Measurements from ENCODE around the gene SPATA7. TPM values are rescaled to one million over a fixed set of nuclear protein-coding genes. Genes with fewer than 3 reads are reported as not detected.

Gene SPATA7
- total and polyA plus RNA-seq, 9 of the 15 experiments (the other 6 are each of a cell fraction or from before 2014, with no cell fraction given): 0.80 to 3.3 (median 2.5) TPM

DNA sequence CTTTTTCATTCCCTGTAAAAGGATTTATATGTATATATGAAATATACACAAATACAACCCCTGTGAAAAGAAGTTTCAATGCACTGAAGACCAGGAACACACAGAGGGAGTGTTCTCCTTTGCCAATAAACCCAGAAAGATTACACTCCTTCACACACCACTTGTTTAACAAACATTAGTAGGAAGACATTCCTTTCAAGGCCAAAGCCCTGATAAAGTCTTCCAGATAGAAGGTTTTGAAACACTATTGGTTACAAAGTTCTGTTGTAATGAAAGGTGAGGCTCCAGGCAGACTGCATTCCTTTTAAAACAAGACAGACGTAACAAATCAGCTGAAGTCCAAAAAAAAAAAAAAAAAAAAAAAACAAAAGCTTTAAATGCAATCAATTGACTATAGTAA, 88.3 kb downstream of the SPATA7 start:
- Histone ChIP-seq H3K36me3 (ENCODE audit: control insufficient read depth, insufficient read depth, low read length) (no peaks in the 10 kb centered on the region), H3K4me1 (replicated peaks in 1 of 2; ENCODE audit: control insufficient read depth in 2 of 2, insufficient read depth in 2 of 2, low read length in 2 of 2) (no peaks in the 10 kb centered on the region), H3K9me3 (replicated peaks; ENCODE audit: control insufficient read depth, insufficient read depth, low read depth, low read length) (no peaks in the 10 kb centered on the region), H3K79me2 (ENCODE audit: control insufficient read depth, insufficient read depth, low read length) (no peaks in the 10 kb centered on the region), H3K27ac (ENCODE audit: extremely low read depth, low read depth, low read length) (no peak overlapping the region), H3K9ac (ENCODE audit: insufficient read depth in 1 of 2, low read depth in 2 of 2, low read length in 2 of 2) (no peak overlapping the region), H3K4me2 (ENCODE audit: insufficient read depth, low read length) (no peak overlapping the region), H3K9me1 (ENCODE audit: control insufficient read depth, insufficient read depth, low read length) (no peaks in the 10 kb centered on the region), H4K20me1 (replicated peaks; ENCODE audit: control insufficient read depth, insufficient read depth, low read length) (no peaks in the 10 kb centered on the region), H3K4me3 (no peak overlapping the region), H2AFZ (ENCODE audit: low read depth, low read length) (no peak overlapping the region), H3K27me3 (ENCODE audit: control insufficient read depth in 2 of 2, insufficient read depth in 2 of 2, low read length in 2 of 2) (no peaks in the 10 kb centered on the region)
- POLR2A ChIA-PET: no interaction called here
- 60% methylated on average over 1 of the region's 1 CpG for WGBS (ENCODE audit: insufficient coverage, low coverage, missing lambda C conversion rate)
- no peak for FAIRE-seq
- BruUV-seq (replicated peaks): no TSS peak
- TF ChIP-seq ZNF384 (IDR thresholded peaks at IDR 0.05; ENCODE audit: low read depth, low read length): no peak
- TF ChIP-seq HNRNPH1 (optimal IDR thresholded peaks at IDR 0.05; ENCODE audit: low read depth, low read length): no peak
- no peak for TF ChIP-seq RFX5 (IDR thresholded peaks at IDR 0.05; ENCODE audit: low read depth, low read length)
- no peak for TF ChIP-seq FOXA3 (CRISPR knock-in tag; conservative IDR thresholded peaks at IDR 0.05 in 1 of 2, IDR thresholded peaks at IDR 0.05 in 1 of 2)
- TF ChIP-seq, protein P1, sequence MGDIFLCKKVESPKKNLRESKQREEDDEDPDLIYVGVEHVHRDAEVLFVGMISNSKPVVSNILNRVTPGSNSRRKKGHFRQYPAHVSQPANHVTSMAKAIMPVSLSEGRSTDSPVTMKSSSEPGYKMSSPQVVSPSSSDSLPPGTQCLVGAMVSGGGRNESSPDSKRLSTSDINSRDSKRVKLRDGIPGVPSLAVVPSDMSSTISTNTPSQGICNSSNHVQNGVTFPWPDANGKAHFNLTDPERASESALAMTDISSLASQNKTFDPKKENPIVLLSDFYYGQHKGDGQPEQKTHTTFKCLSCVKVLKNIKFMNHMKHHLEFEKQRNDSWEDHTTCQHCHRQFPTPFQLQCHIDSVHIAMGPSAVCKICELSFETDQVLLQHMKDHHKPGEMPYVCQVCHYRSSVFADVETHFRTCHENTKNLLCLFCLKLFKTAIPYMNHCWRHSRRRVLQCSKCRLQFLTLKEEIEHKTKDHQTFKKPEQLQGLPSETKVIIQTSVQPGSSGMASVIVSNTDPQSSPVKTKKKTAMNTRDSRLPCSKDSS (IDR thresholded peaks at IDR 0.05; ENCODE audit: low read depth, partially characterized antibody): no peak
- TF ChIP-seq, protein P2, sequence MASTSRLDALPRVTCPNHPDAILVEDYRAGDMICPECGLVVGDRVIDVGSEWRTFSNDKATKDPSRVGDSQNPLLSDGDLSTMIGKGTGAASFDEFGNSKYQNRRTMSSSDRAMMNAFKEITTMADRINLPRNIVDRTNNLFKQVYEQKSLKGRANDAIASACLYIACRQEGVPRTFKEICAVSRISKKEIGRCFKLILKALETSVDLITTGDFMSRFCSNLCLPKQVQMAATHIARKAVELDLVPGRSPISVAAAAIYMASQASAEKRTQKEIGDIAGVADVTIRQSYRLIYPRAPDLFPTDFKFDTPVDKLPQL (IDR thresholded peaks at IDR 0.05; ENCODE audit: extremely low read depth, insufficient read length): no peak
- no peak for TF ChIP-seq ZNF41 (CRISPR knock-in tag; conservative IDR thresholded peaks at IDR 0.05)
- TF ChIP-seq, protein P3, sequence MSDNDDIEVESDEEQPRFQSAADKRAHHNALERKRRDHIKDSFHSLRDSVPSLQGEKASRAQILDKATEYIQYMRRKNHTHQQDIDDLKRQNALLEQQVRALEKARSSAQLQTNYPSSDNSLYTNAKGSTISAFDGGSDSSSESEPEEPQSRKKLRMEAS (CRISPR knock-in tag; IDR thresholded peaks at IDR 0.05): no peak
- TF ChIP-seq ARID2 (IDR thresholded peaks at IDR 0.05): no peak
- no peak for TF ChIP-seq ZNF699 (CRISPR knock-in tag; IDR thresholded peaks at IDR 0.05; ENCODE audit: insufficient replicate concordance)
- TF ChIP-seq MAFF (IDR thresholded peaks at IDR 0.05; ENCODE audit: low read length): no peak
- TF ChIP-seq SRF (CRISPR knock-in tag; IDR thresholded peaks at IDR 0.05): no peak
- TF ChIP-seq, protein P4, sequence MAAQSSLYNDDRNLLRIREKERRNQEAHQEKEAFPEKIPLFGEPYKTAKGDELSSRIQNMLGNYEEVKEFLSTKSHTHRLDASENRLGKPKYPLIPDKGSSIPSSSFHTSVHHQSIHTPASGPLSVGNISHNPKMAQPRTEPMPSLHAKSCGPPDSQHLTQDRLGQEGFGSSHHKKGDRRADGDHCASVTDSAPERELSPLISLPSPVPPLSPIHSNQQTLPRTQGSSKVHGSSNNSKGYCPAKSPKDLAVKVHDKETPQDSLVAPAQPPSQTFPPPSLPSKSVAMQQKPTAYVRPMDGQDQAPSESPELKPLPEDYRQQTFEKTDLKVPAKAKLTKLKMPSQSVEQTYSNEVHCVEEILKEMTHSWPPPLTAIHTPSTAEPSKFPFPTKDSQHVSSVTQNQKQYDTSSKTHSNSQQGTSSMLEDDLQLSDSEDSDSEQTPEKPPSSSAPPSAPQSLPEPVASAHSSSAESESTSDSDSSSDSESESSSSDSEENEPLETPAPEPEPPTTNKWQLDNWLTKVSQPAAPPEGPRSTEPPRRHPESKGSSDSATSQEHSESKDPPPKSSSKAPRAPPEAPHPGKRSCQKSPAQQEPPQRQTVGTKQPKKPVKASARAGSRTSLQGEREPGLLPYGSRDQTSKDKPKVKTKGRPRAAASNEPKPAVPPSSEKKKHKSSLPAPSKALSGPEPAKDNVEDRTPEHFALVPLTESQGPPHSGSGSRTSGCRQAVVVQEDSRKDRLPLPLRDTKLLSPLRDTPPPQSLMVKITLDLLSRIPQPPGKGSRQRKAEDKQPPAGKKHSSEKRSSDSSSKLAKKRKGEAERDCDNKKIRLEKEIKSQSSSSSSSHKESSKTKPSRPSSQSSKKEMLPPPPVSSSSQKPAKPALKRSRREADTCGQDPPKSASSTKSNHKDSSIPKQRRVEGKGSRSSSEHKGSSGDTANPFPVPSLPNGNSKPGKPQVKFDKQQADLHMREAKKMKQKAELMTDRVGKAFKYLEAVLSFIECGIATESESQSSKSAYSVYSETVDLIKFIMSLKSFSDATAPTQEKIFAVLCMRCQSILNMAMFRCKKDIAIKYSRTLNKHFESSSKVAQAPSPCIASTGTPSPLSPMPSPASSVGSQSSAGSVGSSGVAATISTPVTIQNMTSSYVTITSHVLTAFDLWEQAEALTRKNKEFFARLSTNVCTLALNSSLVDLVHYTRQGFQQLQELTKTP (IDR thresholded peaks at IDR 0.05; ENCODE audit: low read depth in 1 of 2, partially characterized antibody in 2 of 2): no peak
- TF ChIP-seq ZNF589 (CRISPR knock-in tag; IDR thresholded peaks at IDR 0.05; ENCODE audit: low read depth): no peak
- no peak for TF ChIP-seq TRIM28 (IDR thresholded peaks at IDR 0.05)
- TF ChIP-seq ZNF184 (CRISPR knock-in tag; IDR thresholded peaks at IDR 0.05): no peak
- TF ChIP-seq WHSC1 (IDR thresholded peaks at IDR 0.05; ENCODE audit: low read length): no peak
- no peak for TF ChIP-seq CBX5 (IDR thresholded peaks at IDR 0.05; ENCODE audit: borderline replicate concordance, low read depth)
- no peak for TF ChIP-seq HMG20B (CRISPR knock-in tag; IDR thresholded peaks at IDR 0.05)
- DNase-seq (ENCODE audit: extremely low read depth in 1 of 4, low spot score in 3 of 4): no peak
- intact Hi-C loops (cut with micrococcal nuclease): no loop called here
- CTCF ChIA-PET (ENCODE audit: low intra/inter-chr PET ratio): no interaction called here
- in situ Hi-C loops (cut with MboI): no loop called here
- no peak for ATAC-seq
